TTC549 (cell line): ENCODE data around the gene HYOU1.
A peak's percentile ranks its signal among the peaks of the same experiment; 100 is the strongest.
"Not testable (repeated sequence)": the region's sequence is repeated elsewhere in the genome, so short reads cannot be mapped to it uniquely, and the experiment has no call there.

ENCODE experiments used
- FAIRE-seq: peaks from 2 replicates; lab custom pipeline; 2012; peaks lifted over from hg19 to GRCh38; lab: Jason Lieb, UNC

Gene HYOU1

GRCh38 chr11:119042927-119043326, 14.1 kb downstream of the HYOU1 start:
- no peak for FAIRE-seq

DNA sequence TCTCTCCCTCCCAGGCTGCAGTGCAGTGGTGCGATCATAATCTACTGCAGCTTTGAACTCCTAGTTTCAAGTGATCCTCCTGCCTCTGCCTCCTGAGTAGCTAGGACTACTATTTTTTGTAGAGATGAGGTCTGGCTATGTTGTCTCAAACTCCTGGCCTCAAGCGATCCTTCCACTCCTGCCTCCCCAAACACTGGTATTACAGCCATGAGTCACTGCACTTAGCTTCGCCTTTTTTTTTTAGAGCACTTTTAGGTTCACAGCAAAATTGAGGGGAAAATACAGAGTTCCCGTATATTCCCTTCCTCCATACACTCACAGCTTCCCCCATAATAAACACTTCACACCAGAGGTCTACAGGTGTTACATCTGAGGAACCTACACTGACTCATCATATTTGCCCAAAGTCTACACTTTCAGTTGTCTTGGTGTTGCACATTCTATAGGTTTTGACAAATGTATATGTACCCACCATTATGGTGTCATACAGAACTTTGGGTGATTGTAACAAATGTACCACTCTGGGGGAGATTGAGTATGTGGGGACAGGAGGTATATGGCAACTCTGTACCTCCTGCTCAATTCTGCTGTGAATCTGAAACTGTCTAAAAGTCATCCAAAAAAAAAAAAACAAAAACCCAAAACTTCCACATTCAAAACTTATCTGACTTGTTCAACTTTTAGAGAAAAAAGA, 15.0 kb downstream of the HYOU1 start:
- no peak for FAIRE-seq

GRCh38 chr11:119039471-119039870, 17.5 kb downstream of the HYOU1 start:
- not testable (repeated sequence) for FAIRE-seq

GRCh38 chr11:119038884-119039283, 18.1 kb downstream of the HYOU1 start:
- FAIRE-seq = no peak

GRCh38 chr11:119034813-119035212, 22.2 kb downstream of the HYOU1 start:
- FAIRE-seq = no peak

DNA sequence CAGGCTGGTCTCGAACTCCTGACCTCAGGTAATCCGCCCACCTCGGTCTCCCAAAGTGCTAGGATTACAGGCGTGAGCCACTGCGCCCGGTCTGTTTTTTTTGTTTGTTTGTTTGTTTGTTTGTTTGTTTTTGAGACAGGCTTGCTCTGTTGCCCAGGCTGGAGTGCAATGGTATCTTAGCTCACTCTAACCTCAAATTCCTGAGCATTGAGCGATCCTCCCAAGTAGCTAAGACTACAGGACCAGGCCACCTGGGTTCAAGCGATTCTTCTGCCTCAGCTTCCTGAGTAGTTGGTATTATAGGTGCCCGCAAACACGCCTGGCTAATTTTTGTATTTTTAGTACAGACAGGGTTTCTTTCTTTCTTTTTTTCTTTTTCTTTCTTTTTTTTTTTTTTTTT, 23.6 kb downstream of the HYOU1 start:
- not testable (repeated sequence) for FAIRE-seq

DNA sequence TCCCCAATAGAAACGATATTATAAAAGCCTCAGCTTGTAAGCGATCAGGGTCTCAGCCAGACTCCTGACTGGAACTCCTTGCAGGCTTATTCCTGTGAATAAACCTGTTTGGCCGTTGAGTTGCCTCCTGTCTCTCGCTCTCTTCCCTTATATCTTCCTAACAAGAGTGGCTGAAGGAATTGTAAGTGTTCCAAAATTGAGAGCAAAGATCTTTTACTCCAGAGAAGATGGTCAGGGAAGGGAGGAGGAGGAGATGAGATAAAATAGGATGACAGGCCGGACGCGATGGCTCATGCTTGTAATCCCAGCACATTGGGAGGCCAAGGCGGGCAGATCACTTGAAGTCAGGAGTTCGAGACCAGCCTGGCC, 25.1 kb downstream of the HYOU1 start:
- no peak for FAIRE-seq

- FAIRE-seq = peak; percentile 82
Measured at GRCh38 chr11:119030329-119031047, 26.5 kb downstream of the HYOU1 start, which contains the start of gene SLC37A4. TSS of gene SLC37A4 (minus strand) at chr11:119030877.

GRCh38 chr11:119030029-119030328, 27.0 kb downstream of the HYOU1 start:
- FAIRE-seq = no peak

DNA sequence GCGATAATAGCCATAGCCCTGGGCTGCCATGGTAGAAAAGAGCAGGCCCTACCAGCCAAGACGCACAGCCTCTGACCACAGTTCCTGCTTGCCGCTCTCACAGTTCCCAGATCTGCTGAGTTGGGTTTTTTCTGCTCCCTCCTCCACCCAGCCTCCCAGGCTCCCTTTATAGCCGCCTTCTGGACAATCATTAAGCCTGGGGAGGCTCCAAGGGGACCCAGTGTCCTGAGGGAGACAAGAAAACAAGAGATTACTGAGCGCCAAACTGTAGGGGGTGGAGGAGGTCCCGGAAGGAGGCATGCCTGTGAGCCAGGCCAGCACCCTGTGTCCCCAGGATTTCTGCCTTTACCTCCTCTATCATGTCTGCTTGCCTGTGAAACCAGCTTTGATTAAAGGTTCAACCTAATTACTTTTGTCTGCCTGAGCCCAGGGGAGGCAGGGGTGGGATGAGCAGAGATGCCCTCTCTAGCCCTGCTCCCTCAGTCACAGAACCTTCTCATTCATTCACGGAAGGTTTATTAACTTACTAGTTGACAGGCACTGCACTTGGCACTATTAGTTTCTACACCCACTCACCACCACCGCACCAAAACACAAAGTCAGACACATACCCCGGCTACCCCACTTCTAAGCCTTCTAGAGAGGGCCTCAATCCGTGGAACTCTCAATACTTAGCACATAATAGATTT, 27.5 kb downstream of the HYOU1 start:
- FAIRE-seq = no peak

GRCh38 chr11:119029069-119029339, 28.0 kb downstream of the HYOU1 start:
- FAIRE-seq = no peak

- FAIRE-seq = no peak
Measured at GRCh38 chr11:119028346-119029068, 28.5 kb downstream of the HYOU1 start.

DNA sequence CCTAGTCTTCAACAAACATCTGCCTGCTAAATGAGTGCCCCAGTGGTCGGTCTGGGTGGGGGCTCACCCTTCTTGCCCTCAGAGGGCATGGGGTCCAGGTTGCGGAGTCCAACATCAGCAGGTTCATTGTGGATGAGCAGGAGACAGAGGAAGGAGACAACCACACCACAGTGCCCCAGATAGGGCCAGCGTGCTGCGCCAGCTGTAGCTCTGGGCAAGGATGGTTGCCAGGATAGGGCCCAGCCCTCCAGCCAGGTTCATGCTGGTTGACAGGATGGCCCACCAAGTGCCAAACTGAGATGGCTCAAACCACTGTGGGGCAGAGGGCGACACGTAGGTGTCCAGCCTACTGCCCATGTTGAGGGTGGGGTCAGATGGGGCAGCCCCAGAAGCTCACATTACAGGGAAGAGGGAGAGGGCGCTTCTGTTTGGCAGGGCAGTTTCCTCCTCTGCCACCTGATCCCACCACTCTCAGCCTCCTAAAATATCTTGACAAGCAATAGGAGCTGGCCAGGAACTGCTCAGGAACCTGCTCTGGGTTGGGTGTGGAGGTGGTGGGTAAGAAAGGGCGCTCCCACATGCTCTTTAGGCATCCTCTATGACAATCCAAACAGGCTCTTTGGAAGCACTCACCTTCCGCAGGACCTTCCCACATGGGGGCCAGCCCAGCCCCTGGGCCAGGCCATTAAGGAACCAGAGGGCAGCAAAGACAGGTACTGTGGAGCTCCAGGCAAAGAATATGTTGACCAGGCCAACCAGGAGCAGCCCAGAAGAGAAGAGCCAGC, 29.3 kb downstream of the HYOU1 start:
- FAIRE-seq = no peak

GRCh38 chr11:119026970-119027369, 30.0 kb downstream of the HYOU1 start:
- no peak for FAIRE-seq

DNA sequence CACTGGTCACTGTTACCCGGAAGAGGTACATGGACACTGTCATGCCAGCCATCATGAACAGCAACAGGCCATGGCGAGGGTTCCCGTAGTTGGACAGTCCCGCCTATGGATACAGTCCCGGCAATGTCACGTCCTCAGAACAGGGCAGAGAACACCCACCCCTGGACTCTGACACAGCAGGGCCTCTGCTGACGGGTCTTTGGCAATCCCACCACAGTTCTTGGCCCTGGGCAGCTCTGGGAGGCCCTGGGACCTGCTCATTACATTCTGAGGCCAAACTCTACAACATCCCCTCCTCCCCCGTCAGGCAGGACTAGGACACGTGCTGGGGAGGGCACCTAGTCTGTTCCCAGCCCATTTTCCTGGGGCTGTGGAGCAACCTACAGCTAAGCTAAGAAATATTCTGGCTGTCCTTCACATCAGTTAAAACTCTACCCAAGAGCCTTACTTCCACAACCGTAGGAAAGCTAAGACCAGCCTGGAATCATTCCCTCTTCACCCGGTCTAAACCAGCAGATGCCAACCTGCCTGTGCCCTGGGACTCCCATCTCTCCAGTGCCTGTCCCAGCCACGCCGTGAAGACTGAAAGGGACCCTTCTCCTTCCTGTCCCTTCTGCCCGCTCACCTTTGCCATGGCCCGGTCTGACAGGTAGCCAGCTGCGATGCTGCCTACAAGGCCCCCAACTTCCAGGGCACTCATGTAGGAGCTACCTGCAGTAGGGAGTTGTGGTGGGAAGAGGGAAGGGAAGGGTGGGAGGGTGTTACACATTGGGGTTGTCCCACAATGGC, 30.8 kb downstream of the HYOU1 start:
- FAIRE-seq = no peak

DNA sequence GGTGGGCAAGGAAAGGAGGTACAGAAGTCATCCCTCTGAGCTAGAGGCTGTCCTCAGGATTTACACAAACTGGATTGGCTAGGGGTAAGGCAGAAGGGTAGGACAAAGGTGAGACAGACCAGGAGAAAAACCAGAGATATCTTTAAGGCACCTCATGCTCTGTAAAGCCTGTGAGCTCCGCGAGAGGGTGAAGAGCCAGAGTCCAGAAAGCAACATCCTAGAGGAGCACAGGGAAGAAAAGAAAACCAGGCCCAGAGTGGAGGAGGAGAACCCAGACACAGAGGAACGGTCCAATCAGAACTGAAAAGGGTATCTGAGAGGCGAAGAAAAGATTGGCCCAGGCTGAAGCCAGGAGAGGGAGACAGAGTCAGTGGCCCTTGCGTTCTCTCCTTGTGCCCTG, 31.5 kb downstream of the HYOU1 start:
- no peak for FAIRE-seq

DNA sequence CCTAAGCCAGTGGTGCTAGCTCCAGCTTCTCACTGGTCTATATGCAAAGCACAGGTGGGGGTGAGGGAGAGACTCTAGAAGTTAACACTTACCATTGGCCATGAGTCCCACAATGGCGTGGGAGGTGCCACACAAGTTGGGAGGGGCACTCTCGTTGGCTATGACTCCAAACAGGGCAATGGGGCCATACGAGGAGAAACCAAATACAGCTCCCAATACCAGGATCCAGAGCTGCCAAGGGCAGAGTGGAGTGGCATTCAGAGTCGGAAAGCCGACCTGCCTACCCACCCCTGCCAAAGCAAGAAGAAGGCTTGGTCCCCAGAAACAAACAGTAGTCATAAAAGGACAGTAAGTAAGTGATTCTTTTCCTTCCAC, 31.9 kb downstream of the HYOU1 start:
- no peak for FAIRE-seq

GRCh38 chr11:119024430-119025098, 32.4 kb downstream of the HYOU1 start:
- FAIRE-seq = no peak

- no peak for FAIRE-seq
Measured at GRCh38 chr11:119023741-119024140, 33.3 kb downstream of the HYOU1 start.

DNA sequence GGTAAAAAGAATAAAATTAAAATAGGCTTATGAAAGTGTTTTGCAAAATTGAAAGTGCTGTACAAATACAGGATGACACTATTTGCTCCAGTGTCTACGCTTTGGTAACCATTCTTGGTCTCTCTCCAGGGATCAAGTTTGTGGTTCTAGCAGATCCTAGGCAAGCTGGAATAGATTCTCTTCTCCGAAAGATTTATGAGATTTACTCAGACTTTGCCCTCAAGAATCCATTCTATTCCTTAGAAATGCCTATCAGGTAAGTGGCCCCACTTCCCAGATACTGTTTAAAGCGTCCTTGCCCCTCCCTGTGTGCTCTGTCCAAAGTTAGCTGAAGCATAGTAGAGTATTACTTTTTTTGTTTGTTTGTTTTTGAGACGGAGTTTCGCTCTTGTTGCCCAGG, 35.4 kb downstream of the HYOU1 start:
- no peak for FAIRE-seq

GRCh38 chr11:119019996-119020395, 37.0 kb downstream of the HYOU1 start:
- no peak for FAIRE-seq
